SH-SY5Y (cell line): ENCODE measurements around the gene MYBPC1.

Source experiments
- GATA2 ChIP-seq: IDR thresholded peaks from 2 replicates; pipeline ENCODE4 v1.6.1; 2011; ENCODE audit warnings: mild to moderate bottlenecking, low read depth, low read length
- GATA3 ChIP-seq: IDR thresholded peaks from 2 replicates; pipeline ENCODE4 v1.6.1; 2011; ENCODE audit warnings: low read depth, mild to moderate bottlenecking, low read length, moderate library complexity

GRCh38 chr12:101573743-101574142 lies 21.0 kb upstream of the MYBPC1 start:
- no peak for TF ChIP-seq GATA2
- no peak for TF ChIP-seq GATA3
